ENCODE data around the gene MYNN.

- TF ChIP-seq CTCF (IDR thresholded peaks at IDR 0.05 in 4 of 5, conservative IDR thresholded peaks at IDR 0.05 in 1 of 5): no peak
- no peak for TF ChIP-seq POLR2A (IDR thresholded peaks at IDR 0.05)
Measured at GRCh38 chr3:169758359-169758994, 14.7 kb upstream of the MYNN start.
